NCI-H1436 (cell line): ENCODE results near the gene VANGL1.

Experiments used
- DNase-seq: peaks from one replicate; lab custom pipeline; 2025; lab: John Stamatoyannopoulos, UW

Gene VANGL1

GRCh38 chr1:115669002-115669673, 27.4 kb downstream of the VANGL1 start:
- no peak for DNase-seq

GRCh38 chr1:115669886-115670285, 28.1 kb downstream of the VANGL1 start:
- DNase-seq = no peak

GRCh38 chr1:115670476-115671175, 28.9 kb downstream of the VANGL1 start:
- peak; percentile 68 for DNase-seq

GRCh38 chr1:115671176-115671934, 29.6 kb downstream of the VANGL1 start:
- DNase-seq = no peak

GRCh38 chr1:115672224-115673009, 30.6 kb downstream of the VANGL1 start:
- no peak for DNase-seq

- DNase-seq = no peak
Measured at GRCh38 chr1:115676498-115677181, 34.9 kb downstream of the VANGL1 start.

- no peak for DNase-seq
Measured at GRCh38 chr1:115677182-115677555, 35.4 kb downstream of the VANGL1 start.

- DNase-seq = no peak
Measured at GRCh38 chr1:115677565-115677964, 35.8 kb downstream of the VANGL1 start.

GRCh38 chr1:115678141-115678540, 36.4 kb downstream of the VANGL1 start:
- no peak for DNase-seq

GRCh38 chr1:115679141-115679611, 37.4 kb downstream of the VANGL1 start:
- DNase-seq = no peak

- DNase-seq = no peak
Measured at GRCh38 chr1:115680730-115681111, 39.0 kb downstream of the VANGL1 start.

- DNase-seq = no peak
Measured at GRCh38 chr1:115682792-115683191, 41.0 kb downstream of the VANGL1 start.

GRCh38 chr1:115685029-115685705, 43.4 kb downstream of the VANGL1 start:
- no peak for DNase-seq

GRCh38 chr1:115687744-115688143, 46.0 kb downstream of the VANGL1 start:
- DNase-seq = no peak

GRCh38 chr1:115690972-115691371, 49.2 kb downstream of the VANGL1 start:
- DNase-seq = no peak

GRCh38 chr1:115692224-115692623, 50.5 kb downstream of the VANGL1 start:
- DNase-seq = no peak

- no peak for DNase-seq
Measured at GRCh38 chr1:115694805-115695204, 53.0 kb downstream of the VANGL1 start.

GRCh38 chr1:115697619-115698018, 55.8 kb downstream of the VANGL1 start:
- DNase-seq = no peak

GRCh38 chr1:115701090-115701489, 59.3 kb downstream of the VANGL1 start:
- DNase-seq = no peak

- DNase-seq = no peak
Measured at GRCh38 chr1:115702959-115703358, 61.2 kb downstream of the VANGL1 start.
